Peyer's patch (tissue), 4 donors: ENCODE data around the gene C16orf95. TPM values are rescaled to one million over a fixed set of nuclear protein-coding genes. Genes with fewer than 3 reads are reported as not detected.

Experiments used
- DNase-seq, 3 donors: peaks; one replicate each; pipeline ENCODE4 v3.0.0-alpha.2; 2017 to 2019
- H3K27ac ChIP-seq, 4 donors: fragments of 200-600 bp; sonication (generic); one replicate each; pipeline ENCODE4 v1.5.1; 2016 to 2019
- H3K27me3 ChIP-seq, 2 donors: fragments of 200-600 bp; sonication (generic); one replicate each; pipeline ENCODE4 v1.5.1; 2019
- H3K36me3 ChIP-seq, 3 donors: fragments of 200-600 bp; sonication (generic); one replicate each; pipeline ENCODE4 v1.5.1; 2016 to 2019
- H3K4me1 ChIP-seq, 4 donors: fragments of 200-600 bp; sonication (generic); one replicate each; pipeline ENCODE4 v1.5.1; 2016 to 2019
- H3K4me3 ChIP-seq, 4 donors: fragments of 200-600 bp; sonication (generic); 1 replicate in 3 of 4; 2 replicates in 1 of 4; pipeline ENCODE4 v1.5.1; 2016 to 2019; ENCODE audit warnings: mild to moderate bottlenecking in 1 of 4
- H3K9me3 ChIP-seq, 4 donors: fragments of 200-600 bp; sonication (generic); one replicate each; pipeline ENCODE4 v1.5.1; 2016 to 2019; ENCODE audit warnings: mild to moderate bottlenecking in 1 of 4
- POLR2A ChIP-seq, 2 donors: fragments of 450-650 bp; IDR thresholded peaks; one replicate each; pipeline ENCODE4 v1.5.1; 2017; ENCODE audit warnings: antibody characterized with exemption in 2 of 2, mild to moderate bottlenecking in 2 of 2, moderate library complexity in 2 of 2
- total RNA-seq, 4 donors: library from RNA; depleted of rRNA; stranded (reverse); fragments of >200 nt; gene quantifications; one replicate each; pipeline ENCODE4 v1.1.0, GENCODE V29; 2016
- TF ChIP-seq, protein P1 (sequence below), 6 experiments: fragments of 450-650 bp in 4 of 6; fragments of 200-600 bp in 2 of 6; sonication (generic) in 1 of 6; IDR thresholded peaks; one replicate each; pipeline ENCODE4 v1.5.1; 2017 to 2019; ENCODE audit warnings: antibody characterized with exemption in 6 of 6, mild to moderate bottlenecking in 3 of 6, moderate library complexity in 1 of 6

The C16orf95 gene
- total RNA-seq, 4 donors from 2014 or later, result 1.2 TPM; not detected in 3

GRCh38 chr16:87336434-87337240 is 19.4 kb upstream of the C16orf95 start:
- Histone ChIP-seq H3K9me3 (no peaks in the 10 kb centered on the region), H3K27ac (no peak overlapping the region), H3K4me3 (no peak overlapping the region), H3K27me3 (no peaks in the 10 kb centered on the region), H3K36me3 (peaks cover 0 to 92% (median 0%) of the 10 kb centered on the region in 3 donors), H3K4me1 (no peaks in the 10 kb centered on the region)
- DNase-seq, result no peak
- TF ChIP-seq, protein P1, sequence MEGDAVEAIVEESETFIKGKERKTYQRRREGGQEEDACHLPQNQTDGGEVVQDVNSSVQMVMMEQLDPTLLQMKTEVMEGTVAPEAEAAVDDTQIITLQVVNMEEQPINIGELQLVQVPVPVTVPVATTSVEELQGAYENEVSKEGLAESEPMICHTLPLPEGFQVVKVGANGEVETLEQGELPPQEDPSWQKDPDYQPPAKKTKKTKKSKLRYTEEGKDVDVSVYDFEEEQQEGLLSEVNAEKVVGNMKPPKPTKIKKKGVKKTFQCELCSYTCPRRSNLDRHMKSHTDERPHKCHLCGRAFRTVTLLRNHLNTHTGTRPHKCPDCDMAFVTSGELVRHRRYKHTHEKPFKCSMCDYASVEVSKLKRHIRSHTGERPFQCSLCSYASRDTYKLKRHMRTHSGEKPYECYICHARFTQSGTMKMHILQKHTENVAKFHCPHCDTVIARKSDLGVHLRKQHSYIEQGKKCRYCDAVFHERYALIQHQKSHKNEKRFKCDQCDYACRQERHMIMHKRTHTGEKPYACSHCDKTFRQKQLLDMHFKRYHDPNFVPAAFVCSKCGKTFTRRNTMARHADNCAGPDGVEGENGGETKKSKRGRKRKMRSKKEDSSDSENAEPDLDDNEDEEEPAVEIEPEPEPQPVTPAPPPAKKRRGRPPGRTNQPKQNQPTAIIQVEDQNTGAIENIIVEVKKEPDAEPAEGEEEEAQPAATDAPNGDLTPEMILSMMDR (IDR thresholded peaks at IDR 0.05), result no peak
- no peak for TF ChIP-seq POLR2A (IDR thresholded peaks at IDR 0.05)

GRCh38 chr16:87335625-87336433 is 18.6 kb upstream of the C16orf95 start:
- DNase-seq, result no peak
- H3K4me3 ChIP-seq, result no peak overlapping the region
- TF ChIP-seq POLR2A (IDR thresholded peaks at IDR 0.05), result no peak
- TF ChIP-seq, protein P1 (IDR thresholded peaks at IDR 0.05), result no peak
- H3K9me3 ChIP-seq, result no peaks in the 10 kb centered on the region
- H3K27ac ChIP-seq, result no peak overlapping the region
- peaks cover 0 to 93% (median 0%) of the 10 kb centered on the region in 3 donors for H3K36me3 ChIP-seq
- H3K27me3 ChIP-seq, result no peaks in the 10 kb centered on the region
- no peaks in the 10 kb centered on the region for H3K4me1 ChIP-seq

DNA sequence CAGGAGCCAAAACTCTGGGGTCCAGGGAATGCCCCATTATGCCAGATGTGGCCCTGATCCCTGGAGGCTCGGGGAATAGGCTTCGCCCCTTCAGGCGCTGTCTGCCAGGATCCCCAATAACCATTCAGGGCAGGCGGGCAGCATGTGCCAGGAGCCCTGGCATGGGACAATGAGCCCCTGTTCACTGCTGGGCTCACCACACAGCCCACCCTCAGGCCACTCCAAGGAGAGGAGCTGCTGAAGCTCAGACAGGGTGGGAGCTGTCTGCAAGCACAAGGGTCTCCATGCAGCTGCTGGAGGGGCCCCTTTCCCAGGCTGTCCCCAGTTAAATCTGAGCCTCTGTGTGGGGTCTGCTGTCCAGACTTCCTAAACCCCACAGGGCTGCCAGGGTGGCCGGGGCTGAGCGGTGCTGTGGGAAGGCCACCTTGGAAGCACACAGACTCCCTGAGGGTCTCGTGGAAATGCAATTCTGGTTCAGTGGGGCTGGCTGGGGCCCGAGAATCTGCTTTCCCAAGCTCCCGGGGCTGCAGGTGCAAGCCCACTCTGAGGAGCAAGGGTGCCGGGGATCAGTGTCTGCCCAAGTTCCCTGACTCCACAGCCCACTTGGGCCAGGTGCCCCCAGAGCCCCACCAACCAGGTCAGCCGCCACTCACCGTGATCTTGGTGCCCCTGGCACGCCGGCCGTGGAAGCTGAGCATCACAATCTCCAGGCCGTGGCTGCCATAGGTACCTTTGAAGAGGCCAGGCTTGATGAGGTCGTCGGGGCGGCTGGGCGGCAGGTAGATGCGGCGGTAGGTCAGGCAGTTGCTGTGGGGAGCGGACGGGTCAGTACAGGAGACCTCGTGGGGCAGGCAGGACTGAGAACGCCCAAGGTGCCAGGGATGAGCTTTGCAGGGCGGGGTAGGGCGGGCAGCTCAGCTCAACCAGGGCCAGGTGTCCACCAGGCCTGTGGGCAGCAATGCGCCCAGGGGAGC is 17.7 kb upstream of the C16orf95 start:
- Histone ChIP-seq H3K9me3 (no peaks in the 10 kb centered on the region), H3K4me1 (no peaks in the 10 kb centered on the region), H3K27ac (no peak overlapping the region), H3K27me3 (no peaks in the 10 kb centered on the region), H3K36me3 (peaks cover 0 to 93% (median 0%) of the 10 kb centered on the region in 3 donors), H3K4me3 (no peak overlapping the region)
- TF ChIP-seq, protein P1 (IDR thresholded peaks at IDR 0.05), result no peak
- no peak for TF ChIP-seq POLR2A (IDR thresholded peaks at IDR 0.05)
- DNase-seq, result no peak

GRCh38 chr16:87333581-87334331 is 16.6 kb upstream of the C16orf95 start:
- Histone ChIP-seq H3K27ac (no peak overlapping the region), H3K4me3 (no peak overlapping the region), H3K36me3 (peaks cover 0 to 93% (median 0%) of the 10 kb centered on the region in 3 donors), H3K9me3 (no peaks in the 10 kb centered on the region), H3K27me3 (no peaks in the 10 kb centered on the region), H3K4me1 (no peaks in the 10 kb centered on the region)
- DNase-seq, result no peak
- TF ChIP-seq, protein P1 (IDR thresholded peaks at IDR 0.05), result no peak
- no peak for TF ChIP-seq POLR2A (IDR thresholded peaks at IDR 0.05)
